NCI-H1105 (cell line): Measurements from ENCODE around the gene CAMKV.
"Not testable (repeated sequence)": the region's sequence is repeated elsewhere in the genome, so short reads cannot be mapped to it uniquely, and the experiment has no call there.

ENCODE experiments used
- DNase-seq: peaks from one replicate; lab custom pipeline; 2025; lab: John Stamatoyannopoulos, UW

Gene CAMKV, protein sequence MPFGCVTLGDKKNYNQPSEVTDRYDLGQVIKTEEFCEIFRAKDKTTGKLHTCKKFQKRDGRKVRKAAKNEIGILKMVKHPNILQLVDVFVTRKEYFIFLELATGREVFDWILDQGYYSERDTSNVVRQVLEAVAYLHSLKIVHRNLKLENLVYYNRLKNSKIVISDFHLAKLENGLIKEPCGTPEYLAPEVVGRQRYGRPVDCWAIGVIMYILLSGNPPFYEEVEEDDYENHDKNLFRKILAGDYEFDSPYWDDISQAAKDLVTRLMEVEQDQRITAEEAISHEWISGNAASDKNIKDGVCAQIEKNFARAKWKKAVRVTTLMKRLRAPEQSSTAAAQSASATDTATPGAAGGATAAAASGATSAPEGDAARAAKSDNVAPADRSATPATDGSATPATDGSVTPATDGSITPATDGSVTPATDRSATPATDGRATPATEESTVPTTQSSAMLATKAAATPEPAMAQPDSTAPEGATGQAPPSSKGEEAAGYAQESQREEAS

DNA sequence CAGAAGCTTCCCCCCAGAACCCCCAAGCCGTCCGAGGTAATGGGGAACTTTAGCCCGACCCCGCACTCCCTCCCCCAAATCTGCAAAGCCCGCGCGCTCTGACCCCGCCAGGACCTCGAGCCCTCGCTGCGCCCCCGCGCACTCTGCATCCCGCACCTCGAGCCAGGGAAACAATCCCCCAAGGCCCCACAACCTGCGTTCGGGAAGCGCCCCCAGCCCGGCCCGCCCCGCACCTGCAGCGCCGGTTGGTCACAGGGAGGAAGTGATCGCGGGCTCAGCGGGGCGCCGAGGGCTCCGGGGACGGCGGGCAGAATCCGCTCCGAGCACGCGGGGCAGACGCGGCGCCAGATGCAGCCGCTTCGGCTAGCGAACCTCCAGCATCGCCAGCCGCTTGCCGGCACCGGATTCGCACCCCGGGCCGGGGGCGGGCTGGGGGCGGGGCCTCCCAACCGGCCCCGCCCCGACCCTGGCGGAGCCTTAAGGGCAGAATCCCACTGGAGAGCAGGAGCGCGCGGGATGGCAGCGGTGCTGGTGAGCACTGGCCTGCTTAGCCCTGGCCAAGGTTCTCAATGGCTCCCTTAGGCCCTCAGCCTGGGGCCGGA lies at the start of gene CAMKV:
Gene CAMKV, minus strand, starts transcription at position 382 of the 602 bp plus-strand sequence. CDS start 7,518 bp downstream, outside the sequence.
- DNase-seq: no peak

DNA sequence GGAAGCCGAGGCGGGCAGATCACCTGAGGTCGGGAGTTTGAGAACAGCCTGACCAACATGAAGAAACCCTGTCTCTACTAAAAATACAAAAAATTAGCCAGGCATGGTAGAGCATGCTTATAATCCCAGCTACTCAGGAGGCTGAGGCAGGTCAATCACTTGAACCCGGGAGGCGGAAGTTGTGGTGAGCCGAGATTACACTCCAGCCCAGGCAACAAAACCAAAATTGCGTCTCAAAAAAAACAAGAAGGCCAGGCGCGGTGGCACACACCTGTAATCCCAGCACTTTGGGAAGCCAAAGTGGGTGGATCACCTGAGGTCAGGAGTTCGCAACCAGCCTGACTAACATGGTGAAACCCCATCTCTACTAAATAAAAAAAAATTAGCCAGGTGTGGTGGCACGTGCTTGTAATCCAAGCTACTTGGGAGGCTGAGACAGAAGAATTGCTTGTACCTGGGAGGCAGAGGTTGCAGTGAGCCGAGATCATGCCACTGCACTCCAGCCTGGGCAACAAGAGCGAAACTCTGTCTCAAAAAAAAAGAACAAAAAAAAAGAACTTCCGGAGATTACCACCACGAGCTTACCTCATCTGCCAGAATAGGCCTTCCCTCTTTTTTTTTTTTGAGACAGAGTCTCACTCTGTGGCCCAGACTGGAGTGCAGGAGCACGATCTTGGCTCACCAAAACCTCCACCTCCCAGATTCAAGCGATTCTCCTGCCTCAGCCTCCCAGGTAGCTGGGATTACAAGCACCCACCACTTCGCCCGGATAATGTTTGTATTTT lies 48.3 kb upstream of the CAMKV start:
- DNase-seq: not testable (repeated sequence)

DNA sequence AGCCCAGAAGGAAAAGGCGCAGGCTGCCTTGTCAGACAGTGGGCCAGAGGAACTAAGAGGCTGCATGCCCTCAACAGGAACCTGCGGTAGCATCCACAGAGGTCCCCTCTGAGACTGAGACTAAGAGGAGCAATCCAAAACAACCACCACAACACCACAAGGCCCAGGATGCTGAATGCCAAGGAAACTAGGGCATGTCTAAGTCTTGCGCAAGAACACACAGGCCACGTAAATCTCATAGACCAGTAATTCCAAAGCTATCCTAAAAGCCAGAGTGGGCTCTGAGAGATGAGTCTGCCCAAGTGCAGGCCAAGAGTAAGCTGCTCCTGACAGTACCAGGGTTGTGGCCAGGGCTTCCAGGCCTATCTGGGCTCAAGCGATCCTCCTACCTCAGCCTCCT lies 47.0 kb upstream of the CAMKV start:
- DNase-seq: no peak

DNA sequence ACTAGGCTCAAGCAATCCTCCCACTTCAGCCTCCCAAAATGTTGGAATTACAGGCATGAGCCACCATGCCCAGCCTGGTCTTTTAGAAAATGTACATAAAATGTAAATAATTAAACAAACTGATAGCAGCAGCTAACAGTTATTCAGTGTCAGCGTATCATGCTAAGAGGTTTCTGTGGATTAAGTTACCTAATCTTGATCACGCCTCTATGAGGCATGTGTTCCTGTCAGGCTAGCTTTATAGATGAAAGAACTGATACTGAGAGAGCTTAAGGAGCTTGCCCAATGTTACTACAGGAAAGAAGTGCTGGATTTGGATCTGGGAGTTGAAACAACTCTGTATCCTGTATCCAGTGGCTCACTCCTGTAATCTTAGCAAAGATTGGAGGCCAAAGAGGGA lies 45.2 kb upstream of the CAMKV start:
- no peak for DNase-seq

DNA sequence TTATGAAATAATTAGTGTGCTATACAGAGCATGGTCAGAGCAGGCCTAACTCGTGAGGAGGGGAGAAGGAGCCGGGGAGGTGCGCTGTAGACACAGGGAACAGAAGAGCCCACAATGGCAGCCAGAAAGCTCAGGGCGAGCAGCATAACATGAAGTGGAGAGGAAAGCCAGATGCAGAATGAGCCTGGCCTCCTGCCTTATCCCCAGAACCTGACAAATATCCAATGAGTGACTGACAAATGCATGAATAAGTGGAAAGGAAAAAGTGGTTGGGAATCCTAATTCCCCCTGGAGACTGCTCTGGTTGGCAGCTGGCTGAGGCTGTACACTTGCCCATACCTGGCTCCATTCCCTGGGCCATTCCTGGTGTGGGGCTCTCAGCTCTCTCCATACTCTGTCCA lies 43.2 kb upstream of the CAMKV start:
- DNase-seq: peak; percentile 57

DNA sequence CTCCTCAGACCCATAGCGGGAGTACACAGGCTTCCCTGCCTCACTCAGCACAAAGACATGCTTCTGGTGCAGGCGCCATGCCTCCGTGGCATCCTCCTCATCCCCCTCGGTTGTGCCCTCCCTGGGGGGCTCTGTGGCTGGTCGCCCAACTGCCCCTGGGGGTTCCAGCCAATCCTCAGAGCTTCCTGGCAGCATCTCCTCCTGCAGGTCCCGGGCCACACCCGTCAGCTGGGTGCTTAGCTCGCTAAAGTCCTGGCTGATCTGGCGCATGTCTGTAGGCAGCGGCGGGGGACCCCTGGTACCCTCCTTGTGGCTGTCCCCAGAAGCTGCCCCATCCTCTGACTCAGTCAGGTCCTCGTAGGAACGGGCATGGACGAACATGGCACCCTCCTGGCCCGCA lies 41.9 kb upstream of the CAMKV start:
- DNase-seq: no peak

DNA sequence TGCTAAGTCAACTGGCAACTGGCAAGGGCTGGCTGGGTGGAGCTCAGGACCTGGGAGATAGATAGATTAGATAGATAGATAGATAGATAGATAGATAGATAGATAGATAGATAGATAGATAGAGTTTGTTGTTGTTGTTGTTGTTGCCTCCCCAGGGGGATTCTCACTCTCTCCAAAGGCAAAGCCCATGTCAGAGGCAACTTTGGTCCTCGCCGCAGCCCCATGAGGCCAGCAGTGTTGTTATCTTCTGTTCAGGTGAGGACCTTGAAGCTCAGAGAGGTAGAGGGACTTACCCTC lies 41.4 kb upstream of the CAMKV start:
- no peak for DNase-seq

DNA sequence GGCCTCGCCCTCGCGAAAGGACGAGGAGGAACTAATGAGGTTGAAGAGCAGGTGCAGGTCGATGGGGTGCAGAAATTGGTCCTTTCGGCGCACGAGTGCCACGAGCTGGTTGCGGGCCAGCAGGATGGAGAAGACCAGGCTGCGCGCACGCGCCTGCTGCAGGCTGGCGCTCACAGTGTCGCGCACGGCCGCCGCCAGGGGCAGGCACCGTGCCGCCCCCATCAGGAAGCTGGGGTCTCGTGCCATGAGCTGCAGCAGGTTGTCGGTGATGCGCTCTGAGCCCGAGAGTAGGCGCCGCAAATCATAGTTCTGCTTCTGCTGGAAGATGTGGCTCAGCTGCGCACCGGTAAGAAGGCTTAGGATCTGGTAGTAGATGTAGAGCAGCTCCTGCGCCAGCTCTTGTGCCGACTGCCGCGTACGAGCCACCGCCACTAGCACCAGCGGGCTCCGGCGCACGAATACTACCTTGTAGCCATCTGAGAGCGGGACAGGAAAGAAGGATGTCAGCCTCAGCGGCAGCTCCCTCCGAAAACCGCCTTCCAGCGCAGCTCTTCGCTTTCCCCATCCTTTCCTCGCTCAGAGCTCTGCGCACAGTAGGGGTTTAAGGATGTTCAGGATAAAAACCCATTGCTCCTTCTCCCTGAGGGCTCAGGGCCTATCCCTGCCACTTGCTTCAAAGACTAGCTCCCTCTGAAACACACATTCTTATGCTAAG lies 40.9 kb upstream of the CAMKV start:
- DNase-seq: no peak

DNA sequence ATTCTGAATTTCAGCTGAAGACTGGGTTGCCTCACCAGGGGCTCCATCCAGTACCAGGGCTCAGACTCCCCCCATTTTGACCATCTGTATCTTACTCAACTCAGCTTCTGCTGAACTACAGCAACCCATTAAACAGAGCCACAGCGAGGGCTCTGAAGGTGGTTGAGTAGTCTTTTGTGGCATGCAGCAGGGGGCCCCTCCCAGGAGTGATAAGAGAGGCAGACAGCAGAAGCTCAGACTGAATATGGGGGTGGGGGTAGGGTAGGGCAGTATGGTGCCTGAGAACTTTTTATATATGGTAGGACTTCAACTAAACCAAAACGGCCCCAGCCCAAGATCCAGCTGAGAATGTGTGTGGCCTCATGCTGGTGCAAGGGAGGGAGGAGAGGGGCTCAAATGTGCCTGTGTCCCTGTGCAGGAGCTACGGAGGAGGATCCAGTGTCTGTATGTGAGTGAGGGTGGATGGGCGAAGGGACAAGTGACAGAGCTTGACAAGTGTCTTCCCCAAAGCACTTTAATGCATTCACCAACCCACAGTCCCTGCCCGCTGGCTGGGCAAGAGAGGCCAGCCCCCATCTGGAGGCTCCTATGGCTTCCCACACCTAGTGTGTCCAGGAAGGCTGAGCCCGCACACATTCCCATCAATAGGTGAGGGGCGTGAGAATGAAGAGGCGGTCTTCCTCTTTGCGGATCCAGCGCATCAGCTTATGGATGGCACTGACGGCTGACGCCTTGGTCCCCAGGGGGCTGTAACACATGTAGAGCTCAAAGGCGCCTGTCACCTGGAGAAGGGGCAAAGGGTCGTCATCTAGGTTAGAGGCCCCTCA lies 38.9 kb upstream of the CAMKV start:
- DNase-seq: no peak

DNA sequence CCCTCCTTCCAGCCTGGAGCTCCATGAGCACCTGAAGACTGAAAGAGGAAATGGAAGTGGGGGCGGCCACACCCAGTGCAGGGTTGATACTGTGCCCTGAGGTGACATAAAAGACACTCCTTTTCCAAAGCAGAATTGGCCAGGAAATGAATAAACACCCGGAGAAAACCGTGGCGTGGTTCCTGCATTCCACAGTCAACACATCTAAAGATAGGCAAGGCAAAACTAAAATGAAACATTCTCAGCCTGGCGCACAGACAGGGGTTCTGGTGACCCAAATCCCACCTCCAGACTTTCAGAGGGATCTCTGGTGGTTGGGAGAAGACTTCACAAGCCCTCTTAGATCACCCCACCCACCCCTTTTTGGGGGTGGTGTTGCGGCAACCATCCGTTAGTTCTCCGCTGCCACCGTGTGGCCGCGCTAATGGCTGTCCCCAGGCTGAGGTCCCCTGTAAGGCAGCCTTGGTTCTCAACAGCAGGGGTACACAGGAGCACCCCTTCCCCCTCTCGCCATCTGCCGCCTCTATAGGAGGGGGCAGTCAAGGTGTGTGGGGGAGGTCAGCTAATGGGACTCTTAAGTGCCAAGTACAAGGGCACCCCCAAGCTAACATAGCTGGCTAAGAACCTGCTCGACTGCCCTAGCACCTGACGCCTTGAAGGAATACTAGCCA lies 36.5 kb upstream of the CAMKV start:
- DNase-seq: no peak

DNA sequence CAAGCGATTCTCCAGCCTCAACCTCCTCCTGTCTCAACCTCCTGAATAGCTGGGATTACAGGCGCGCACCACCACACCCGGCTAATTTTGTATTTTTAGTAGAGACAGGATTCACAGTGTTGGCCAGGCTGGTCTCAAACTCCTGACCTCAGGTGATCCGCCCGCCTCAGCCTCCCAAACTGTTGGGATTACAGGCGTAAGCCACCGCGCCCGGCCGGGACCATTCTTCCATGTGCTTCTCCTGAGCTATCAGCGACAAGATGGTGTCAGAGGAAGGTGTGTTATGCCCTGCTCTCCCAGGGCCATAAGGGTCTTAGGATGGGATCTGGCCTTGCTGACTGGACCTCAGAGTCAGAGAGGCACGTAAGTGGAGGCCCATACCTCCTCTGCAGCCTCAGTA lies 34.7 kb upstream of the CAMKV start:
- DNase-seq: not testable (repeated sequence)

DNA sequence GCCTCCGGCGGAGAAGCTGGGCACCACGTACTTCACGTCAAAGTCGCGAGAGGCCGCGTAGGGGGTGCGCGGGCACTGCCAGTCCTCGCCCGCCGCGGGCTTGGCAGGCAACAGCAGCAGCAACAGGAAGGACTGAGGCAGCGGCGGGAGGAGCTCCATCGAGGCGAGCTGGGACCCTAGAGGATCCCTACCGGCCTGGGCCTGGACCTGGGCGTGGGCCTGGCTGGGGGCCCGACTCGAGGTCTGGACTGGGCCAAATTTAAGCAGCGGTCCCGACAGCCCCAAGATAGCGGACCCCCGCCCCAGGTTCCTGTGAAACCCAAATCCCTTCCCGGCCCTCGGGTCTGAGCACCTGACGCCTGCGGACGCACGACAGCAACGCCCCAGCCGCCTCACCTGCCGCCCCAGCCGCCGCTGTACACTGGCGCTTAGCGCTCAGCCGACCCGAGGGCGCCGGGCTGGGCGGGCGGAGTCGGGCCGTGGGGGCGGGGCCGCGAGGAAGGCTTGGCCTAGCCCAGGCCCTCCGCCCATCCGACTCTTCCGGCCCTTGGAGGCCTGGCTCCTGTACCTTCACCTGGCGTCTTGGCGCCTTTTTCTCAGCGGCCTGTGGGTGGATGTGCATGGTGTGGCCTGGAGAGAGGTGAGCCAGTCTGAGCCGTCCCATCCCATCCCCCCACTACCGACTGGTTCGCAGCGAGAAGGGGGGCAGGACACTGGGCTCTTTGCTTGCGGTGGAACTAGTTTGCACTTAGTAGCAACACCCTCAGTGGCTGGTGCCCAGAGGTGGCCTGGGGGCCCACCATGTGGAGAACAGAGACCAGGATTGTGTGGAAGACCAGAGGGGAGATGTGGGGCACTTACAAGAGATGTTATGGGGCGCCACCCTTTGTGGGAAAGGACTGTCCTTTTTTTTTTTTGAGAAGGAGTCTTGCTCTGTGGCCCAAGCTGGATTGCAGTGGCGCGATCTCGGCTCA lies 34.0 kb upstream of the CAMKV start, which contains the start of gene MST1R:
Gene MST1R, minus strand, starts transcription at position 423 of the 974 bp plus-strand sequence. Its CDS starts 264 bp downstream, at position 159.
- DNase-seq: no peak

DNA sequence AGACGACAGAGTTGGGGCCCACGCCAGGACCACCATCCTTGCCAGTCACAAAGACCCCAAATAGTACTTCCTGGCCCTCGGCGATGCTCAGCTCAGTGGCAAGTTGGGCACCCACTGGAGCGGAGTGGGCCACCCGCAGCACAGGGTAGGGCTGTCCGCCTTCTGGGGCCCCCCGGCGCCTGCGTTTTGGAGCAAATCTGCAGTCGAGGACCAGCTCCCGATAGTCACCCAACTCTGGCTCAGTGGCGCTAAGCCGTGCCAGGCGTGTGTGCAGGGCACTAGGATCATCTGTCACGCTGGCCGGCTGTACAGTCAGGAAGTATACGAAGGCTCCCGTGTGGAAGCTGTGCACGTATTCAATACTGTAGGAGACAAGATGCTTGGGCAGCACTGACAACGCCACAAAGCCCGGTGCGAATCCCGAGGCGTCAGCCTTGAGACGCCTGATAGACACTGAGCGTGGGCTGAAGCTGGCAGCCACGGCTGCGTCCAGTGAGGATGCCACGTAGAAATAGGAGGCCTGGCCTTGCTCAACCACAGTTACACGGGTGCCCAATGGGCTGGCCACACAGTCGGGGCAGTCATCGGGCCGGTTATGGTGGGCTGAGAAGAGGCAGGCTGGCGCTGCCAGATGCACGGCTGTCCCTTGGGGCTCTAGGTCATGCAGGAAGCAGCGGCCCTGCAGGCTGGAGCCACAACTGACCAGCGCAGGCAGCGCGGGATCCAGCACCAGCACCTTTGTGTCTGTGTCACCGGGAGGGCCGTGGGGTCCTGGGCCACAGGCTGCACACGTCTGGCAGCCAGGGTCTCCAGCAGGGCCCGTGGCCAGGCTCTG lies 33.0 kb upstream of the CAMKV start:
- no peak for DNase-seq

DNA sequence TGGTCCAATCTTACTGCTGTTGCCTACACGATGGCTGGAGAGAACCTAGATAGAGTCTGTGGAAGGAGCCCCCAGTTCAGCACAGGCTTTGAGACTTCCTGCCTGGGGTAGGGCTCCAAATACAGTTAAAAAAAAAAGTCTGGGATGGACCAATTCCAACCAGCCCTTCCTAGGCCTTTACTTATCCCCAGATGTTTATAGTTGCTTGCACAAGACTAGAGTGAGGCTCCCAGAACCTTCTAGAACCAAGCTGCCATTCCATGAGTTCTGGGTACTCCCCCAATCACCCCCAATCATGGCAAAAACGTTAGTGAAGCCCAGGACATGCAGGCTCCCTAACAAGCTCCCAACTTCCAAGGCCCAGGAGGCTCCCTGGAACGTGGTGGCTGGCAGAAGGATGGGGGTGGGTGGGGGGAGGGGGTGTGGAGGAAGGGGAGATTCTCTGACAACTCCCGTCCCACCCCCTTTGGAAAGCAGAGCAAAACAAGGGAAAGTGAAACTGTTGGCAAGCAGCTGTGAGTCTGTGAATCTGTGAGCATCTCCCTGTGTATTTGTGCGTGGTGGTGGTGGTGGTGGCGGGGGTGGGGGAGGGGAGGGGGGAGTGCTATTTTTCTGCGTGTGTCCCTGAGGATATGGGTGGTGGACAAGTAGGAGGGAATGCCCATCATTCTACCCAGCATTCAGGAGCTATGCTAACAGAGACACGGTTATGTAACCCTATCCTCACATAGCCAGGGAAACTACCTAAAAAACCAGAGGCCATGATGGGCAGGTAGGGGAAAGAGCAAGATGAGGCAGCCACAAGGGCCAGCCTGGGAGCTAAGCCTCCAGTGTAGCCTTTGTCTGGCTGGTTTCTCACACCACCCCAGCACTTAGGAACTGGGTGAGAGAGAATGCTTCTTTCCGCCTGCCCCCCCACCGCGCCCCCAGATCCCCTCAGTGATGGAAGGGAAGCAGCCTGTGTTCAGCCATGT lies 31.9 kb upstream of the CAMKV start:
- no peak for DNase-seq

DNA sequence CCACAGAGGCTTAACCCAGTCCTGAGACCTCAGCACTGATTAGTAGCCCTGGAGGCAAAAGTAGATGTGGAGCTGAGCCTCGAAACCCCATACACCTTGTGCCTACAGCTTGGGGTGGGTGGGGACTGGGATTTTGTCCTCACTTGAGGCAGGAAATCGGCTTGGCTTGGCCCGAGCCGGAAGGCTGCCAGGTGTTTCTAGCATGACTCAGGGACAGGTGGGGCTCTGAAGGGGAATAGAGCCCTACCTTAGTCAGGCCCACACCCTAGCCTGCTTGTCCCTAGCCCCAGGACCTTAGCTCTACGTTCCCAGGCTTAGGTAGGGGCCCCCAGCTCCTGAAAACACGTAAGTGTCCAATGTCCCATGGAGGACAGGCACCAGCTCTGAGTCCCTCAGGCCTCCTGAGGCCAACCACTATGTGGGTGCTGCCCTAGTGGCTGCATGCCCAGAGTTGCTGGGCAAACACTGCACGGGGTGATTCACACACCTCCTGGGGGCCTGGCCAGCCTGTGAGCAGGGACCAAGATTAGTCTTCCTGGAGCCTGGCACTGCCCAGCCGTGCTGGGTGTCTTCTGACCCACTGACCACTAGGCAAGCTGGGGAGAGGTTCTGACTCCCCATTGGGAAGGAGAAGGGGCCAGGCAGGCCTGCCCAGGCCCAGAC lies 30.9 kb upstream of the CAMKV start:
- no peak for DNase-seq

DNA sequence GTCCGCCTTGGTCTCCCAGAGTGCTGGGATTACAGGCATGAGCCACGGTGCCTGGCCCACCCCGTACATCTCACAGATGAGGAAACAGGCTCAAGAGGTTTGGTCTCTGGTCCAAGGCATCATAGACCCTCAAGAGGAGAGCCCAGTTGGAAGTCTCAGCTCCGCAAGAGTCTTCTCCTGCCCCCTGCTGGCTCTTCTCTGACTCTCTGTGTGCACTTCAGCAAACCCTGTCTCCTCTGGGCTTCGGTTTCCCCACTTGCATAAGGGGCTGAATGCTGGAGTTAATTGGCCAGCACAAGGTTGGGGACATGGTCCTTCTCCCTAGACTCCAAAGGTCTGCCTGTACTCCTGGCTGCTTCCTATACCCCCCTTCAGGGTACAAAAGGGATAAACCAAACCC lies 30.1 kb upstream of the CAMKV start:
- DNase-seq: no peak

DNA sequence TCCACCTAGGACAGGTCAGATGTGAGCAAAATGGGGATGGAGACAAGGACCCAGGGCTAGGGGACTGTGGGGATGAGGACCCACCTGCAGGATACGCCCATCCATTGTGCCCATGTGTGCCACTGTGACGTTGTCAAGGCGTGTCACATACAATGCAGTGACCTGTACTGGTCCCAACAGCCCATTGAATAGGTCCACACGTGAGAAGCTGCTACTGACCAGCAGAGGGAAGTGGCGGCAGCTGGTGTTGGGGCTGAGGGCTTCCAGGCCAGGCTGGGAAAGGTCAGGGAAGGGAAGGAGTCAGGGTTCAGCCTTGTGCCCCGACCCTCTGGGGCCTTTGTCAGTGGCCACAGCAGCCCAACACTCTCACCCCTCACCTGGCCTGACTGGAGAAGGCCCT lies 29.3 kb upstream of the CAMKV start:
- no peak for DNase-seq
